GM12864 (cell line): ENCODE data around the gene FNDC3B.

Experiments
- DNase-seq: peaks from one replicate; pipeline ENCODE4 v3.0.0-alpha.2; 2011; ENCODE audit warnings: low read depth
- H3K4me3 ChIP-seq: 2 replicates; pipeline ENCODE4 v1.5.1; 2011; ENCODE audit warnings: mild to moderate bottlenecking, low read depth, low read length, control low read depth
- TF ChIP-seq, protein P1 (sequence below): IDR thresholded peaks from 2 replicates; pipeline ENCODE4 v1.5.1; 2011; ENCODE audit warnings: low read depth, mild to moderate bottlenecking, moderate library complexity, low read length, control low read depth, inconsistent platforms; ENCODE audit errors: missing control alignments

FNDC3B gene

DNA sequence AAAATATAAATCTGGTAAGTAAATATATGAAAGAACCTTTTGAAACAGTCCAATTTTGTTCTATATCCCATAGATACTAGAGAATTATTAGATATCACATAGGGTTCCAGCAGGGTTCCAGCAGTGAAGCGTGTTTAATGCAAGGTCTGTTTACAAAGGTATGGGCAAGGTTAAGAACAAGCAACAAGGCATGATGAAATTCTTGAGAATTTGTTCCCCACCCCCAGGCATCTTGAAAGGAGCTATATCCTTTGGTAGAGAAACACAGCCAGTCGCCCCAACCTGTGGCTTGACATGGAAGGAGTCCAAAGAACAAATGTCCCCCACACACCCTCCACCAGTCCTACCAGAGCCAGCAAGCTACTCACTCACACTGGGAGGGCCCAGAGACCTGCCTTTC is 18.6 kb upstream of the FNDC3B start:
- TF ChIP-seq, protein P1, sequence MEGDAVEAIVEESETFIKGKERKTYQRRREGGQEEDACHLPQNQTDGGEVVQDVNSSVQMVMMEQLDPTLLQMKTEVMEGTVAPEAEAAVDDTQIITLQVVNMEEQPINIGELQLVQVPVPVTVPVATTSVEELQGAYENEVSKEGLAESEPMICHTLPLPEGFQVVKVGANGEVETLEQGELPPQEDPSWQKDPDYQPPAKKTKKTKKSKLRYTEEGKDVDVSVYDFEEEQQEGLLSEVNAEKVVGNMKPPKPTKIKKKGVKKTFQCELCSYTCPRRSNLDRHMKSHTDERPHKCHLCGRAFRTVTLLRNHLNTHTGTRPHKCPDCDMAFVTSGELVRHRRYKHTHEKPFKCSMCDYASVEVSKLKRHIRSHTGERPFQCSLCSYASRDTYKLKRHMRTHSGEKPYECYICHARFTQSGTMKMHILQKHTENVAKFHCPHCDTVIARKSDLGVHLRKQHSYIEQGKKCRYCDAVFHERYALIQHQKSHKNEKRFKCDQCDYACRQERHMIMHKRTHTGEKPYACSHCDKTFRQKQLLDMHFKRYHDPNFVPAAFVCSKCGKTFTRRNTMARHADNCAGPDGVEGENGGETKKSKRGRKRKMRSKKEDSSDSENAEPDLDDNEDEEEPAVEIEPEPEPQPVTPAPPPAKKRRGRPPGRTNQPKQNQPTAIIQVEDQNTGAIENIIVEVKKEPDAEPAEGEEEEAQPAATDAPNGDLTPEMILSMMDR, result no peak
- no peak for DNase-seq
- no peak overlapping the region for H3K4me3 ChIP-seq

DNA sequence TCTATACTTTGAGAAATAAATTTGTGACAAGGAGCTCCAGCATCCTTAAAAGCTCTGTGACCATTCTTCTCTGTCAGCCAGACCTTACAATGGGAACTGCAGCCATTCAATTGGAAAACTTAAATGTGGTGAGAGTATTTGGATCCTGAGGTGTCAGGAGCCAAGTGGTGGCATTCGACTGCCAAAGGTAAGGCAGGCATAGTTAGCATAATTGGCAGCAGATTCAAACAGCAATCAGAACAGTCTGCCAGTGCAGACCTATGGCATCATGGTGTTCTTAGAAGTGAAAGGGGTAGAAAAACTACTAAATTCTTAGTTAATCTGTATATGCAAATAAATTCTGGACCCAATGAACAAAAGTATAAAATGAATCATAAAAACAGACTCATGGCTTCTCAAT is 18.2 kb upstream of the FNDC3B start:
- TF ChIP-seq, protein P1, result no peak
- H3K4me3 ChIP-seq, result no peak overlapping the region
- DNase-seq, result no peak

DNA sequence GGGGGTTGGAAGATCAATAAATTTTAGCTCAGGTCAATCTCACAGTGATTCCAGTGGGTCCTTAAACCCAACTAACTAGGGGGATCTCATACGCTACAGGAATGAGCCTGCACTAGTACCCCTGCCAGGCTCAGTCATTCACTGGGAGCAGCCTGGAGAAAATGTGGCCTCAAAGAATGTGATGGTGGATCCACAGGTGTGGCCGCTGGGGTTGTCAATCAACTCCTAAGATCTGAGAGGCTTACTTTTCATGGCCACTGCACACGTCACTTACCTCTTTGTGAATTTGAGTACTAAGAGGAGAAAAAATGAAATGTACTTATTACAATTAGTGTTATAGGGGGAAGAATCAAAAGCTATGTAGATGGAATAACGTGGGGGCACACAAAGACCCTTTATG is 17.5 kb upstream of the FNDC3B start:
- no peak overlapping the region for H3K4me3 ChIP-seq
- no peak for DNase-seq
- TF ChIP-seq, protein P1, result no peak

DNA sequence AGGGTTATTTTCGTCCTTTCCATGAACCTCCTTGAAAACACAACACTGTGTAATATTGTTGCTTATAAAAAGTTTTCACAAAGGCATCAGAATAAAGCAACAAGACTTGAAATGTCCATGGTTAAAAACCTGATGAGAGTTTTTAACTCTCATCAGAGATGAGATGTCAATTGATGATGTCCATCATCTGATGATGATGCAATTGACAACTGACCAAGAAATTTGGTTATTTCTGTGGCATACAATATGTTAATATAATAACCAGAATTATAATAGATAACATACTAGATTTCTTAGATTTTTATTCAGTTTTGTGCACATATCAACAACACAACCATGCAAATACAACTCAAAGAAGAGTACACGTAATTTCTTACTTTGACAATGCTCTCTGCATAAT is 15.5 kb upstream of the FNDC3B start:
- no peak for DNase-seq
- H3K4me3 ChIP-seq, result no peak overlapping the region
- TF ChIP-seq, protein P1, result no peak

DNA sequence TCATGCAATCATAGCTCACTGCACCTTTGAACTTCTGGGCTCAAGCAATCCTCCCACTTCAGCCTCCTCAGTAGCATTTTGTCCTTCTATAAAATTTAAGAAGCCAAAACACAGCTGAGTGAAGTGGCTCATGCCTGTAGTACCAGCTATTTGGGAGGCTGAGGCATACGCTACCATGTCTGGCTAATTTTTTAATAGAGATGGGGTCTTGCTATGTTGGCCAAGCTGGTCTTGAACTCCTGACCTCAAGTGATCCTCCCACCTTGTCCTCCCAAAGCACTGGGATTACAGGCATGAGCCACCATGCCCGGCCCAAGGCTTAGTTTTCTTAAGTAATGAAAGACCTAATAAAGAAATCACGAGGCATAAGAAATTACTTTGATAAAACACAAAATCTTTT is 14.7 kb upstream of the FNDC3B start:
- no peak for DNase-seq
- H3K4me3 ChIP-seq, result no peak overlapping the region
- TF ChIP-seq, protein P1, result no peak

DNA sequence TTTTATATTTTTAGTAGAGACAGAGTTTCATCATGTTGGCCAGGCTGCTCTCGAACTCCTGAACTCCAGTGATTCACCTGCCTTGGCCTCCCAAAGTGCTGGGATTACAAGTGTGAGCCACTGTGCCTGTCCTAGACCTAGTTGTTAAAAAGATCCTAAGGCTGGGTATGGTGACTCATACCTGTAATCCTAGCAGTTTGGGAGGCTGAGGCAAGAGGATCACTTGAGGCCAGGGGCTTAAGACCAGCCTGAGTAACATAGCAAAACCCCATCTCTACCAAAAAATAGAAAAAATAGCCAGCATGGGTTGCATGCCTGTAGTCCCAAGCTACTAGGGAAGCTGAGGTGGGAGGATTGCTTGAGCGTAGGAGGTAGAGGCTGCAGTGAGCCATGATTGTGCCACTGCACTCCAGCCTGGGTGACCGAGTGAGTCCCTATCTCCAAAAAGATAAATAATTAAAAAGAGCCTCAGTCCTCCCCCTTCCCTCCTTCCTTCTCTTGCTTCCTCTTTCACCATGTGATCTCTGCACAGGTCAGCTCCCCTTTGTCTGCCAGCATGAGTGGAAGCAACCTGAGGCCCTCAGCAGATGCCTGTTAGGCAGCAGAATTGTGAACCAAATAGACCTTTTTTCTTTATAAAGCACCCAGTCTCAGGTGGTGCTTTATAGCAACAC is 9.8 kb upstream of the FNDC3B start:
- TF ChIP-seq, protein P1, result no peak
- no peak for DNase-seq
- no peak overlapping the region for H3K4me3 ChIP-seq

DNA sequence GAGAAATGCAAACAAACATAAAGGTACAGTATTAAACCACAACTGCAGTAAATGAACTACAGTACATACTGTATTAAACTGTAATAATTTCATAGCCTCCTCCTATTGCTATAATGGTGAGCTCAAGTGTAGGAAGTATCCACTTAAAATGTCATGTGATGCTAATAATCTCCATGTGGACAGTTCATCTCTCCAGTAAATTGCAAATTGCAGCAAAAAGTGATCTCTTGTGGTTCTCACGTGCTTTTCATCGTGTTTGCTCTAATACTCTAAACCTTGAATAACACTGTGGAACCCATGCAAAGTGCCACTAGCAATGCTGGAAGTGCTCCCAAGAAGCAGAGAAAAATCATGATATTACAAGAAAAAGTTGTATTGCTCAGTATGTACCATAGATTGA is 9.2 kb upstream of the FNDC3B start:
- DNase-seq, result no peak
- no peak overlapping the region for H3K4me3 ChIP-seq
- TF ChIP-seq, protein P1, result no peak
